ENCODE results near the gene CDH9. TPM values are rescaled to one million over a fixed set of nuclear protein-coding genes. Genes with fewer than 3 reads are reported as not detected.

CDH9 gene
- total RNA-seq, 4 donors from 2014 or later = 0.33 TPM; not detected in 3

DNA sequence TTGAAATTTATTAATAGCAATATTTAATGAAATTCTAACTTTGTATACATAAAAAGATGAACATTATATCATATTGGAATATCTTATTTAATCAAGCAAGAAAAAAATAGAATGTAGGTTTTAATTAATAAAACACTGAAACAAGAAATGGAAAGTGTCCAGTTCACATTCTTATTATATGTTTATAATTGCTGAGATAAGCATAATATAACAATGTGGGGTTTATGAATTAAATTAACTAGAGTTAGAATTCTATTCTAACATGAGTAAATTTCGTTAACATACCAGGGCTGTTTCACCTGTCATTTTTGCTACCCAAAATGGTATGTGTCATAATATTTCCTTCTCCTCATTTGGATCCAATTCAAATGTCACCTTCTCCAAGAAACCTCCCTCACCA is 12.3 kb downstream of the CDH9 start:
- DNase-seq (ENCODE audit: extremely low spot score) = no peak
- no peak for TF ChIP-seq EP300 (IDR thresholded peaks at IDR 0.05)
- no peak for TF ChIP-seq POLR2A (IDR thresholded peaks at IDR 0.05; ENCODE audit: low read depth)
- TF ChIP-seq, protein P1, sequence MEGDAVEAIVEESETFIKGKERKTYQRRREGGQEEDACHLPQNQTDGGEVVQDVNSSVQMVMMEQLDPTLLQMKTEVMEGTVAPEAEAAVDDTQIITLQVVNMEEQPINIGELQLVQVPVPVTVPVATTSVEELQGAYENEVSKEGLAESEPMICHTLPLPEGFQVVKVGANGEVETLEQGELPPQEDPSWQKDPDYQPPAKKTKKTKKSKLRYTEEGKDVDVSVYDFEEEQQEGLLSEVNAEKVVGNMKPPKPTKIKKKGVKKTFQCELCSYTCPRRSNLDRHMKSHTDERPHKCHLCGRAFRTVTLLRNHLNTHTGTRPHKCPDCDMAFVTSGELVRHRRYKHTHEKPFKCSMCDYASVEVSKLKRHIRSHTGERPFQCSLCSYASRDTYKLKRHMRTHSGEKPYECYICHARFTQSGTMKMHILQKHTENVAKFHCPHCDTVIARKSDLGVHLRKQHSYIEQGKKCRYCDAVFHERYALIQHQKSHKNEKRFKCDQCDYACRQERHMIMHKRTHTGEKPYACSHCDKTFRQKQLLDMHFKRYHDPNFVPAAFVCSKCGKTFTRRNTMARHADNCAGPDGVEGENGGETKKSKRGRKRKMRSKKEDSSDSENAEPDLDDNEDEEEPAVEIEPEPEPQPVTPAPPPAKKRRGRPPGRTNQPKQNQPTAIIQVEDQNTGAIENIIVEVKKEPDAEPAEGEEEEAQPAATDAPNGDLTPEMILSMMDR (IDR thresholded peaks at IDR 0.05) = no peak
- TF ChIP-seq POLR2AphosphoS5 (IDR thresholded peaks at IDR 0.05) = no peak
- intact Hi-C loops (cut with DNase I) = no loop called here
- Histone ChIP-seq H3K27ac (replicated peaks in 1 of 4) (no peak overlapping the region), H3K4me3 (no peak overlapping the region), H3K36me3 (no peaks in the 10 kb centered on the region), H3K4me1 (no peaks in the 10 kb centered on the region), H3K27me3 (no peaks in the 10 kb centered on the region), H3K9me3 (no peaks in the 10 kb centered on the region)
- 66% methylated on average over 1 of the region's 1 CpG for WGBS

DNA sequence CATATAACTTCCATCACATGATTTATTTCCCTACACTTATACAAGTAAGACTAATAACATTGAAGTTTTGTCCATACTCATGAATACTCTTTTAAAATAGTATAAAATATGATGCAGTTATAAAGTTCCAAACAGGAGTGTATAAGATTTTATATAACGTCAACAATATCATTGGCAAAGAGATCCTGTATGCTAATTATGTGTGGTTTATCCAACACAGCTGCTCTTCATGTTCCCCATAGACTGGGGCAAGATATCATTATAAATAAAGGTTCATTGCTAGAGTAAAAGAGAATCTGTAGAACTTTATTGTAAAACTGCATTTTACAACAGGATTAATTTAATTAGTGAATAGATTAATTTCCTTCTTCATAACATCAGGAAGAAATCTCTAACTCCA is 16.9 kb downstream of the CDH9 start:
- intact Hi-C loops (cut with DNase I) = no loop called here
- Histone ChIP-seq H3K4me3 (no peak overlapping the region), H3K9me3 (no peaks in the 10 kb centered on the region), H3K4me1 (no peaks in the 10 kb centered on the region), H3K27me3 (no peaks in the 10 kb centered on the region), H3K36me3 (no peaks in the 10 kb centered on the region), H3K27ac (replicated peaks in 1 of 4) (no peak overlapping the region)
- WGBS = 51% methylated on average over 1 of the region's 1 CpG
- TF ChIP-seq, protein P1 (IDR thresholded peaks at IDR 0.05) = no peak
- TF ChIP-seq EP300 (IDR thresholded peaks at IDR 0.05) = no peak
- no peak for TF ChIP-seq POLR2AphosphoS5 (IDR thresholded peaks at IDR 0.05)
- no peak for TF ChIP-seq POLR2A (IDR thresholded peaks at IDR 0.05; ENCODE audit: low read depth)
- no peak for DNase-seq (ENCODE audit: extremely low spot score)

DNA sequence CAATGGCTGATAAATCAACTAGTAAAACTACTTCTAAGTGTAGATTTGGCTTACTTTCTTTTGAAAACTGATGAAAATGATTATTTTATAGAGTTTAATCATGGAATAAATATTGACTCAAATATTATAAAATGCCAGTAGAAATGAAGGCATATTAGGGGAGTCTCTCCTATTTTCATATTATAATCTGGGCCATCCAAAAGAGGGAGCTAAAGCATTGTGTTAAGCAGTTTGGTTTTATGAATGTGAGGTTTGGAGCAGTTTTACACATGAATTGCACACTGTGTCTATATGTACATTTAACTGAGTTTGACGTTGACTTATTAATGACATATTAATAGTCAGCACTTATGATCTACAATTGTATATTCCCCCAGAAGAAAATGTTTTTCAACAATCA is 17.4 kb downstream of the CDH9 start:
- no peak overlapping the region for H3K27ac ChIP-seq (replicated peaks in 1 of 4)
- H3K9me3 ChIP-seq = no peaks in the 10 kb centered on the region
- 29% methylated on average over 1 of the region's 1 CpG for WGBS
- TF ChIP-seq POLR2AphosphoS5 (IDR thresholded peaks at IDR 0.05) (no peak), EP300 (IDR thresholded peaks at IDR 0.05) (no peak), POLR2A (IDR thresholded peaks at IDR 0.05; ENCODE audit: low read depth) (no peak)
- TF ChIP-seq, protein P1 (IDR thresholded peaks at IDR 0.05) = no peak
- no peaks in the 10 kb centered on the region for H3K27me3 ChIP-seq
- H3K4me1 ChIP-seq = no peaks in the 10 kb centered on the region
- no peaks in the 10 kb centered on the region for H3K36me3 ChIP-seq
- H3K4me3 ChIP-seq = no peak overlapping the region
- no peak for DNase-seq (ENCODE audit: extremely low spot score)
- intact Hi-C loops (cut with DNase I) = no loop called here

DNA sequence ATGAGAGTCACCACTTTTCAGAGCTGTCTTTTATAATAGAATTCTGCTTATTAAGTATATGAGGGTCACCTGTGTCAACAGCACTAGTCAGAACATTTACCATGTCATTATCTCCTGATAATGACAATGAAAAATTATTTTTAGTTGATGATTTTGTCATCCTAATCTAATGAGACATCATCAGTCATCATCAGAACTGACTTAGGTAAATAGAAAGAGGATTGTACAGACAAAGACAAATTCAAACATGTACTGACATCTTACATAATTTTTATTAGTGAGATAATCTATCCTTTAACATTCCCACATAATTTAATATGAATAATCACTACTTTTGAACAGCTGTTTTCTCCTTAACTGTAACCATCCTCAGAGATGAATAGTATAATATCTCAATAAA is 22.6 kb downstream of the CDH9 start:
- no peaks in the 10 kb centered on the region for H3K36me3 ChIP-seq
- DNase-seq (ENCODE audit: extremely low spot score) = no peak
- no peak overlapping the region for H3K4me3 ChIP-seq
- no peaks in the 10 kb centered on the region for H3K9me3 ChIP-seq
- no peak overlapping the region for H3K27ac ChIP-seq (replicated peaks in 1 of 4)
- TF ChIP-seq POLR2A (IDR thresholded peaks at IDR 0.05; ENCODE audit: low read depth) = no peak
- no peak for TF ChIP-seq POLR2AphosphoS5 (IDR thresholded peaks at IDR 0.05)
- TF ChIP-seq EP300 (IDR thresholded peaks at IDR 0.05) = no peak
- TF ChIP-seq, protein P1 (IDR thresholded peaks at IDR 0.05) = no peak
- intact Hi-C loops (cut with DNase I) = no loop called here
- H3K27me3 ChIP-seq = no peaks in the 10 kb centered on the region
- H3K4me1 ChIP-seq = no peaks in the 10 kb centered on the region

DNA sequence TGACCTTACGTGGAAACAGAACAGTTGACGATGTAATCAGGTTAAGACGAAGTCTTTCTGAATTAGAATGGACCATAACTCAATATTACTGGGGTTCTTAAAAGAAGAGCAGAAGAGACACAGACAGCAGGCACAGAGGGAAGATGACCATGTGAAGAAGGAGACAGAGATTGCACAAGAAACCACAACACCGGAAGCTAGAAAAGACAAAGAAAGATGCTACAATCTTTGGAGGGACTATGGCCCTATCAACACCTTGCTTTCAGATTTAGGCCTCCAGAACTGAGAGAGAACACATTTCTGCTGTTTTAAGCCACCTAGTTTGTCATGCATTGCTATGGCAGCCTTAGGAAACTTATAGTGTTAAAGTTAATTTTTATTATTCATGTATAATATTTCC is 27.1 kb downstream of the CDH9 start:
- TF ChIP-seq POLR2AphosphoS5 (IDR thresholded peaks at IDR 0.05) (no peak), POLR2A (IDR thresholded peaks at IDR 0.05; ENCODE audit: low read depth) (no peak)

More for the DNA sequence above, 27.1 kb downstream of the CDH9 start:
- H3K27ac ChIP-seq (replicated peaks in 1 of 4) = no peak overlapping the region
- H3K27me3 ChIP-seq = no peaks in the 10 kb centered on the region
- H3K9me3 ChIP-seq = no peaks in the 10 kb centered on the region
- intact Hi-C loops (cut with DNase I) = no loop called here
- 88% methylated on average over 4 of the region's 4 CpGs for WGBS
- no peaks in the 10 kb centered on the region for H3K36me3 ChIP-seq
- no peak overlapping the region for H3K4me3 ChIP-seq
- no peaks in the 10 kb centered on the region for H3K4me1 ChIP-seq
- DNase-seq (ENCODE audit: extremely low spot score) = no peak
